Measurements from ENCODE around the gene CHIC2.

The CHIC2 gene

GRCh38 chr4:53997898-53998297, 66.5 kb downstream of the CHIC2 start:
- DNase-seq, result no peak

GRCh38 chr4:53994382-53995102, 69.9 kb downstream of the CHIC2 start:
- DNase-seq, result no peak

DNA sequence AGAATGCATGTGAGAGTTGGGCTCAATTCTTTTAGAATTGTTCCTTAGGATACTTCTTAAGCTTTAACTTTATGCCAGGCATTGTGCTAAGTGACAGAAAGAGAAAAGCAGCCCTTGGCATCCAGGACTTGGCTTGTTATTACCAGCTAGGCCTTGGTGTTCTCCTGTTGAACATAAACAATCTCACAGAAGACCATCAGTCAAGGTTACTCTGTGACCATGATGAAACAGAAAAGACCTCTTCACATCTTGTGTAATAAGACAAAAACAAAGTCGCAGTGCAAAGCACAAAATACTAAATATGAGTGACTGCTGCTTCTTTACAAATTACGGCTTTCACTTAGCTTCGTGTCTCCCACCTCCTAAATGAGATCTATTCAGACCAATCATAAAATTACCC, 71.6 kb downstream of the CHIC2 start:
- DNase-seq, result no peak

DNA sequence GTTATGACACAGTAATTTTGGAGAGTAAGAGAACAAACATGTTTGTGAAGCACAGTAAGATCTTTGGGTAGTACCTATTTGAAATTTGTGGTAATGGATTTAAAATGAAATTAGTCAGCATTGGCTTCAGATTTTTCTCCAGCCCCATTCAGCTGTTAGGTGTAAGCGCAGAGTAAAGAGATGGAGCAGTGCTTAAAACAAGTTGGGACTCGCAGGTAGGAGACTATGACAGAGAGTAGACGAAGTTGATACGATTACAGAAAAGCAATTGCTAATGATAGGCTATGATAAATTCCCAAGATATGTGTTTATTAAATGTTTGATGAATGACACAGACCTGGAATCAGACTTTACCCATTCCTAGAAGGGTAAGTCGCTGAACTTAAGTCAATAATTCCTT, 72.6 kb downstream of the CHIC2 start:
- no peak for DNase-seq

DNA sequence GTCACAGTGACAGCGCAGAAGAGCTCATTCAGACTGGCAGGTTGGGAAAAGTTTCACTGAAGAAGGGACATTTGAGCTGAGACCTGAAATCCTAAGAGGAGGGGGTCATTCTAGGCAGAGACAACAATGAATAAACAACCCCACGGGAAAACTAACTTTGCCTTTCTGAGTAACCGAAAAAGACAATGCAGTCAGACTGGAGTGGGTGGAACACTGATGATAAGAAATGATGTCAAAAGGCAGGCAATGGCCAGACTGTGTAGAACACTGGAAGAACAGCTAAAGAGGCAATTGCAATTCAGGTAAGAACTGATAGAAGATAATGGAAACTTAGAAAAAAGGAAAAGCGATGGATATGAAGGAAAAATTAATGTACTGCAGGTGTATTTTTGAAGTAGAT, 73.8 kb downstream of the CHIC2 start:
- no peak for DNase-seq

DNA sequence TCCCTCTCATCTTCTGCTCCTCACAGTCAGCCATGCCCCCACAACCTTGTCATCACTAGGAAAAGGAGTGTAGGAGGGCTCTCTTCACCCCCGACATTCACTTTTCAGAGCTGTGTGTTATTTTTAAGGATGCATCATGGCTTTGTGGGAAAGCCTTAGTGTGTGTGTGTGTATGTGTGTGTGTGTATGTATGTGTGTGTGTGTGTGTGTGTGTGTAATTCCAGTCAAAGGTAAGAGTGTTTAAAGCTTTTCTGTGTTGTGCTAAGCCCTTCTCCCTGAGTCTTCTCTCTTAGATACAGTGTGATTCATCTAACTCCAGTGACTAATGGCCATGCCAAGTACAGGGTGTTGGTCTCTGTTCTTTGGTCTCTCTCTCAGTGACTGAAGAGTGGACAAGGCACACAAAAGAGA, 76.6 kb downstream of the CHIC2 start:
- DNase-seq, result no peak

- DNase-seq, result no peak
These were observed 78.3 kb downstream of the CHIC2 start for GRCh38 chr4:53986062-53986461.

DNA sequence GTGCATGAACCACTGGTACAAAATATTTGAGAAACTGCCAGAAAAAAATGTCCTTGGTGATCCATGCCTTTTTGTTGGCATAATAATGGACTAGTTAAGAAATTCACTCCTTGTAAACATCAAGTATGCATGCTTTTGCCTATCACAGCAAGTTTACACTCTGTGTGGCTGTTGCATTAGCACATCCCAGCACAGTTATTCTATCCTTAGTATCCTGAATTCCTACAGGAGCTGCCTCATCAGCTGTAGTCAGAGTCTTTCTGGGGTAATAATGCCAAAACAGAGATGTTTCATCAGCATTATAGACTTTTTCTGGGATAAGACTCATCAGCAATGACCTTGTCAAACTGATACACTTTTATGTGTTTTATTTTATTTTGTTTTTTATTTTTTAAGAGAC, 82.8 kb downstream of the CHIC2 start:
- DNase-seq, result no peak

GRCh38 chr4:53981066-53981465, 83.3 kb downstream of the CHIC2 start:
- DNase-seq, result no peak

DNA sequence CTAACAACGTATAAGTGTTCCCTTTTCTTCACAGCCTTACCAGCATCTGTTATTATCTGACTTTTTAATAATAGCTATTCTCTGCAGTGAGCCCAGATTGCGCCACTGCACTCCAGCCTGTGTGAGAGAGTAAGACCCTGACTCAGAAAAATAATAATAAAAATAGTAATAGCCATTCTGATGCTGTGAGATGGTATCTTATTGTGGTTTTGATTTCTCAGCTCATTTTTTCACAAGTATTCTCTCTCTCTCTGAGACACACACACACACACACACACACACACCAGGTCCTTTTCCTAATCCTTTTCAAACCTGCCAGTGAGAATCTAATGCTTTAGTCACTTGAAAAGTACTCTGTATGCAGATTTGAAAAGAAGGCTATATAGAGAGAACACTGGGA, 89.8 kb downstream of the CHIC2 start:
- no peak for DNase-seq

DNA sequence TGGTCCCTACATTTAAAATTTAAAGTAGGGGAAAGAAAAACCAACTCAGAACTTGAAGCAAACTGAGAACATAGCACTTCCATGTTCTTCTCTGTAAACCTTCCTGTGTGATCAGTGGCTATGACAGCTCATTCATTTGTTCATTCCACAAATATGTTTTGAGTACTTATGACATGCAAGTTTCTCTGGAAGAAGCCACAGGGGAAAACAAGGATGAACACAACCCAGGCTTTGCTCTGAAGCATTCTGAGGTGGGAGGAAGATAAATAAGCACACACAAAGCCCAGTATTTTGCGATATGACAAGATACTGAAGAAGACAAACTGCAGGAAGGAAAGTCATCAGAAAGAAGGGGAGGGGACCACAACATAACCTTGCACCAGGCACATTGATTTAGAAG, 96.4 kb downstream of the CHIC2 start:
- no peak for DNase-seq

- DNase-seq, result no peak
These were observed 100.6 kb downstream of the CHIC2 start for GRCh38 chr4:53963781-53964180.

GRCh38 chr4:53963336-53963735, 101.1 kb downstream of the CHIC2 start:
- DNase-seq, result no peak

DNA sequence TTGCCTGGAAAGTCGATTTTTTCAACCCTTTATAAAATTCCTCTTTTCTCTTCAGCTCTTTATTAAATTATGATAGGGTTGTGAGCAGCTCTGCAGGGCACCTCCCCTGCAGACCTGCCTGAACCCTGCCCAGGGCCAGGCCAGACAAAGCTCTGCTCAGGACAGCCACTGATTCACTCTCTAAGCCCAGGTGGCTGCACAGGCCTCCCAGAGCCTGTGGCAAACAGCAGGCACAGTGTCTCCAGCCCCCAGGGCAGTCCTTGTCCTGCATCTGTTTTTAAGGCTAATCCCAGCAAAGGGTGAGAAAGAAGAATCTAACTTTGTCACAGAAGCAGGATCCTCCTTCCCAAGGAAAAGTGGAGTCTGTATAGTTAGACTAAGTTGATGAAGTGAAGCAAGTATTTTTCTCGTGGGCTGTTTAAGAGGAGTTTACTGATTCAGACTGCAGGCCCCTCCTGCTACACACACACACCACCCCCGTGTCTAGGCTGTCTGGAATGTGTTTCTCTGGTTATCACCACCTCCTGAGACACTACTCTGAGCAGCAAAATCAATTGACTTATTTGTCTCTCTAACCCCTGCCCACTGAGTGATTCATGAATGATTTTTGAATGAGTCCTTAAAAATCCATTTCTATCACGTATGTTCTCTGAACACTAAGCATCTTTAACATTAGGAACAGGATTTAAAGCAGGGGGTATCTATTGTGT, 101.7 kb downstream of the CHIC2 start:
- no peak for DNase-seq

DNA sequence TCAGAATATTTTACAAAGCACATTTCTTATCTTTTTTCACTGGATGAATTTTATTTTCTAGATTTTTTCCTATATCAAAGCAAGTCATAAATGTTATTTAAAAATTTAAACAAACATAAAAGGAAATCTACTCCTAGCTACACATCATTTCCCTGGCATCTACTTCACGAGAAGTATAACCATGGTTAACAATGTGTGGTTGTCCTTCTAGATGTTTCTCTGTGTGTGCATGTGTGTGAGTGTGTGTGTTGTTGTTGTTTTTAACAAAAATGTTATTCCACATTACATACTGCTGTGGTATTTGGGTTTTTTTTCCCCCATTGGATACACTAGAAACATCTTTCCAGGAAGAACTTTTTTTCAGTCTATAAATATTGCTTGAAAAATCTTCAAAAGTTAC, 103.1 kb downstream of the CHIC2 start:
- no peak for DNase-seq

DNA sequence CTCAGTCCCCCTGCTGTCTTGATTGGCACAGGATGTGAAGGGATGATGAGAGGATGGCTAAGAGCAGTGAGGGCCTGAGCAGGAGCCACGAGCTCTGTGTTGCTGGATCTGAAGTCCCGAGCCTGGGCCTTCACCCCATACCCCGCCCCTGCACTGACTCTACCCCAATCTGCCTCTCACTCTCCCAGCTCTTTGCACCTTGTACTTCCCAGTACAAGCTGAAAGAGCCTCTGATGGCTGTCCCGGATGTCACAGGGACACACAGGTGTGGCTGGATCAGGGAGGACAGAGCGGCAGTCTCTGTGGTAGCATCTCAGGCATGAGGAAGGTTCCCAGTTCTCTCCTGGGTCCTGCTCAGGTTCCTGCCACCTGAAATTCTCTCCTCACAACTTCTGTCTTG, 103.6 kb downstream of the CHIC2 start:
- no peak for DNase-seq

All from activated CD4-positive, alpha-beta T cell treated with anti-CD3 and anti-CD28 coated beads for 1 hour (primary cell).